ENCODE results near the gene FKBP14.
"Not testable (repeated sequence)": the region's sequence is repeated elsewhere in the genome, so short reads cannot be mapped to it uniquely, and the experiment has no call there.

FKBP14 gene

DNA sequence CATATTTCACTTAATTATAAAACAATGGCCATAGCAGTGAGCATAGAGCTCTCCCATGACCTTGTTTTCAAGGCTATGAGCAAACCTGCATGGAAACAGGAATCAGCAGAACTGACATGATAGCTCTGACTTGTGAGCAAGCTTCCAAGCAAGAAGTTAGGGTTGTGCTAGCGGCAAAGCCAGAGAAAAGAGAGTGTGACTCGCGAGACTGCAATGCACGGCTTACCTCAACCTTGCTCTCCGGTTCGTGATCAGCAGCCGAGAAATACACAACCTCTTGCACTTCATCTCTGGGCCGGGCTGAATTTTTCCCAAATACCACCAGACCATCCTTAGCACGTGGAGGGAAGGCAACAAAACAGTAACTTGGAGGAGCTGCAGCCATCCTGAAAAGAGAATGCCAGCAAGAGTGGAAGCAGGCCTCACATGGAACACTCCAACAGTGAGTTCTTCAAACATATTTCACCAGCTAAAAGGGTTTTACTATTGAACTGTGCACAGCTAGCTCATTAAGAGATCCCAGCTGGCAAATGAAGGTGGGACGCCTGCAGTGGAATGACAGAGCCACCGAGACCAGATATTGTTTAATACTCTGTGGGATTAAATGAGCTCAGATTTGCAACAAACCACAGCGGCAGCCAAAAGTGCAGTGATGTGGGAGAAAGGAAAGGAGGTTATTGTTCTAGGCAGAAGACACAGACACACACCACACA is 57.7 kb downstream of the FKBP14 start:
- no peak overlapping the region for H3K4me3 ChIP-seq
- no peak overlapping the region for H3K27ac ChIP-seq

DNA sequence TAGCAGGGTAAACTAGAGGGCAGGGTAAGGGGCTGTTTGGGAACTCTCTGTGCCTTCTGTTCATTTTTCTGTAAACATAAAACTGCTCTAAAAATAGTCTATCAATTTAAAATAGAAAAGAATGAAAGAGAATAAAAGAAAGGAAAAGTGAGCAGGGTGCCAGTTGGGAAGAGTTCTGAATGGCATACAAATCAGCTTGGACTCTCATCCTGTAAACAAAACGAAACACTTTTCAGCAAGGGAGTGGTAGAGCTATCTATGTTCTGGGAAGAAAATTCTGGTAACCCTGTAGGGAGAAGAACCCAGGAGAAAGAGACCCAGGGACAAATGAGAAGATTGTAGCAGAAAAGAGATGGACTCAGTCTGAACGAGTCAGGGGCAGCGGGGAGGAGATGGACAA is 61.5 kb downstream of the FKBP14 start:
- no peak overlapping the region for H3K4me3 ChIP-seq
- H3K27ac ChIP-seq: no peak overlapping the region

DNA sequence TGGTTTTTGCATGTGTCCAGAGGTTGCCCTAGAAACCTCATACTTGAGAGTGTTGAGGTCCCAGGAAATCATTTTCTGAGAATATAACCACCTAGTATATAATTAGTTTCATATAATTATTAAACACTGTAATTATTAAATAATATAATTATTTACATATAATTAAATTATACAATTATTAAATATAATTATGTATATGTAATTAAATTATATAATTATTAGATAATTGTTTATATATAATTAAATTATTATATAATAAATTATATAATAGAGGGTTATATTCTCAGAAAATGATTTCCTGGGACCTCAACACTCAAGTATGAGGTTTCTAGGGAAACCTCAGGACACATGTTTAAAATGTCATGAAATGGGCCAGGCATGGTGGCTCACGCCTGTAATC is 64.5 kb downstream of the FKBP14 start:
- no peak overlapping the region for H3K27ac ChIP-seq
- no peak overlapping the region for H3K4me3 ChIP-seq

GRCh38 chr7:29961611-29962010 is 64.9 kb downstream of the FKBP14 start:
- not testable (repeated sequence) for H3K27ac ChIP-seq, H3K4me3 ChIP-seq

Measured in skin epidermis (tissue), 12 donors.